K562 (cell line): ENCODE data around the gene ADARB2. TPM values are rescaled to one million over a fixed set of nuclear protein-coding genes. Genes with fewer than 3 reads are reported as not detected.

Experiments used
- ARID1B ChIP-seq: fragments of 450-650 bp; IDR thresholded peaks from 2 replicates; pipeline ENCODE4 v1.6.1; 2016; ENCODE audit warnings: antibody characterized with exemption, mild to moderate bottlenecking, inconsistent platforms
- BMI1 ChIP-seq: fragments of 150-350 bp; IDR thresholded peaks from 2 replicates; pipeline ENCODE4 v1.6.1; 2014; ENCODE audit warnings: low read length
- CREM ChIP-seq: IDR thresholded peaks from 2 replicates; pipeline ENCODE4 v1.6.1; 2014; ENCODE audit warnings: antibody characterized with exemption, low read depth
- CXXC5 ChIP-seq: fragments of 250-450 bp; sonication (Bioruptor Pico); IDR thresholded peaks from 2 replicates; pipeline ENCODE4 v1.8.0; 2022; ENCODE audit warnings: inconsistent platforms, mild to moderate bottlenecking, moderate library complexity
- JUND ChIP-seq, 2 experiments: IDR thresholded peaks; 2 replicates in 1 of 2; 3 replicates in 1 of 2; pipeline ENCODE4 v1.6.1; 2011; ENCODE audit warnings: borderline replicate concordance in 2 of 2, low read depth in 2 of 2, low read length in 2 of 2, improper control_type of control experiment in 1 of 2, missing biosample characterization in 1 of 2, missing genetic modification characterization in 1 of 2, missing genetic modification reagents in 1 of 2
- L3MBTL2 ChIP-seq: fragments of 450-650 bp; IDR thresholded peaks from 2 replicates; pipeline ENCODE4 v1.6.1; 2016; ENCODE audit warnings: mild to moderate bottlenecking, moderate library complexity
- MAFF ChIP-seq: IDR thresholded peaks from 2 replicates; pipeline ENCODE4 v1.6.1; 2012; ENCODE audit warnings: low read length, improper control_type of control experiment
- RFX7 ChIP-seq: fragments of 250-450 bp; sonication (Bioruptor Pico); IDR thresholded peaks from 2 replicates; pipeline ENCODE4 v1.5.1; 2021; ENCODE audit warnings: mild to moderate bottlenecking
- TFAP4 ChIP-seq: sonication (generic); formaldehyde crosslinking; IDR thresholded peaks from 2 replicates; pipeline ENCODE4 v1.8.0; 2022; ENCODE audit warnings: missing genetic modification reagents, mild to moderate bottlenecking, moderate library complexity, borderline replicate concordance
- ZC3H11A ChIP-seq: IDR thresholded peaks from 2 replicates; pipeline ENCODE4 v1.6.1; 2012; ENCODE audit warnings: low read depth, low read length, improper control_type of control experiment
- ZFP1 ChIP-seq: fragments of 450-650 bp; formaldehyde crosslinking; IDR thresholded peaks from 2 replicates; pipeline ENCODE4 v1.4.0; 2020; ENCODE audit warnings: mild to moderate bottlenecking, mixed read lengths
- ZNF316 ChIP-seq: fragments of 450-650 bp; IDR thresholded peaks from 2 replicates; pipeline ENCODE4 v1.6.1; 2016
- polyA plus RNA-seq, 8 experiments: library from polyadenylated mRNA; depleted of rRNA in 4 of 8; stranded (reverse) in 5 of 8; unstranded in 3 of 8; fragments of >200 nt; fragmentation: Nextera tagmentation in 2 of 8; fragmentation: Illumina TruSeq in 1 of 8; extraction: Ambion mirVana in 2 of 8; extraction: Trizol in 1 of 8; gene quantifications; 2 replicates each; pipeline versions ENCODE4 v1.2.1 to v1.2.3, GENCODE V29; 2011 to 2014; ENCODE audit warnings: inconsistent platforms in 1 of 8, missing spikeins in 1 of 8
- total RNA-seq, 7 experiments: library from RNA; depleted of rRNA in 6 of 7; stranded (reverse); fragments of >200 nt in 6 of 7; fragmentation: Illumina TruSeq in 2 of 7; extraction: Trizol in 2 of 7; gene quantifications; 2 replicates each; pipeline versions ENCODE4 v1.2.1 to v1.2.3, GENCODE V29; 2011 to 2021; ENCODE audit warnings: low replicate concordance in 1 of 7
- TF ChIP-seq, protein P1 (sequence below), 3 experiments: fragments of 200-800 bp in 1 of 3; fragments of 250-450 bp in 1 of 3; fragments of 450-650 bp in 1 of 3; sonication (Bioruptor Pico) in 1 of 3; sonication (Bioruptor generic) in 1 of 3; formaldehyde crosslinking in 1 of 3; IDR thresholded peaks; 2 replicates each; pipeline versions ENCODE4 v1.6.1 to v1.8.0; 2016 to 2022; ENCODE audit warnings: mild to moderate bottlenecking in 2 of 3, missing genetic modification characterization in 2 of 3, missing compliant biosample characterization in 1 of 3, moderate library complexity in 1 of 3

Gene ADARB2
- total and polyA plus RNA-seq, 9 of the 15 experiments (the other 6 are each of a cell fraction or from before 2014, with no cell fraction given): not detected

GRCh38 chr10:1149793-1150637 is 587.3 kb downstream of the ADARB2 start (continued):
- peak; percentile 84 for TF ChIP-seq TFAP4
- TF ChIP-seq JUND (IDR thresholded peaks at IDR 0.05; ENCODE audit: borderline replicate concordance, low read depth, low read length): peak; percentile 49; the same call in 1 of the 2 replicates
- peak; percentile 44; the same call in 1 of the 3 replicates for TF ChIP-seq JUND (tag; IDR thresholded peaks at IDR 0.05; ENCODE audit: borderline replicate concordance, low read depth, low read length)
- TF ChIP-seq ZNF316: peak; percentile 94
- peak; percentile 27; the same call in 1 of the 2 replicates for TF ChIP-seq ARID1B
- TF ChIP-seq, protein P1, sequence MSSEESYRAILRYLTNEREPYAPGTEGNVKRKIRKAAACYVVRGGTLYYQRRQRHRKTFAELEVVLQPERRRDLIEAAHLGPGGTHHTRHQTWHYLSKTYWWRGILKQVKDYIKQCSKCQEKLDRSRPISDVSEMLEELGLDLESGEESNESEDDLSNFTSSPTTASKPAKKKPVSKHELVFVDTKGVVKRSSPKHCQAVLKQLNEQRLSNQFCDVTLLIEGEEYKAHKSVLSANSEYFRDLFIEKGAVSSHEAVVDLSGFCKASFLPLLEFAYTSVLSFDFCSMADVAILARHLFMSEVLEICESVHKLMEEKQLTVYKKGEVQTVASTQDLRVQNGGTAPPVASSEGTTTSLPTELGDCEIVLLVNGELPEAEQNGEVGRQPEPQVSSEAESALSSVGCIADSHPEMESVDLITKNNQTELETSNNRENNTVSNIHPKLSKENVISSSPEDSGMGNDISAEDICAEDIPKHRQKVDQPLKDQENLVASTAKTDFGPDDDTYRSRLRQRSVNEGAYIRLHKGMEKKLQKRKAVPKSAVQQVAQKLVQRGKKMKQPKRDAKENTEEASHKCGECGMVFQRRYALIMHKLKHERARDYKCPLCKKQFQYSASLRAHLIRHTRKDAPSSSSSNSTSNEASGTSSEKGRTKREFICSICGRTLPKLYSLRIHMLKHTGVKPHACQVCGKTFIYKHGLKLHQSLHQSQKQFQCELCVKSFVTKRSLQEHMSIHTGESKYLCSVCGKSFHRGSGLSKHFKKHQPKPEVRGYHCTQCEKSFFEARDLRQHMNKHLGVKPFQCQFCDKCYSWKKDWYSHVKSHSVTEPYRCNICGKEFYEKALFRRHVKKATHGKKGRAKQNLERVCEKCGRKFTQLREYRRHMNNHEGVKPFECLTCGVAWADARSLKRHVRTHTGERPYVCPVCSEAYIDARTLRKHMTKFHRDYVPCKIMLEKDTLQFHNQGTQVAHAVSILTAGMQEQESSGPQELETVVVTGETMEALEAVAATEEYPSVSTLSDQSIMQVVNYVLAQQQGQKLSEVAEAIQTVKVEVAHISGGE (CRISPR knock-in tag; IDR thresholded peaks at IDR 0.05): peak in 1 of 3 experiments; percentile 89; a peak in 2 of 6 replicates
- no peak for TF ChIP-seq ZC3H11A
- peak; percentile 73 for TF ChIP-seq L3MBTL2
- peak; percentile 23; the same call in 1 of the 2 replicates for TF ChIP-seq CREM
- no peak for TF ChIP-seq RFX7
- no peak for TF ChIP-seq ZFP1 (CRISPR knock-in tag)
- TF ChIP-seq MAFF: peak; percentile 88
- peak; percentile 64; the same call in 1 of the 2 replicates for TF ChIP-seq CXXC5 (CRISPR knock-in tag)
- peak; percentile 68 for TF ChIP-seq BMI1
